Cardiac muscle cell (in vitro differentiated cells and primary cell): ENCODE results near the gene USP4. TPM values are rescaled to one million over a fixed set of nuclear protein-coding genes. Genes with fewer than 3 reads are reported as not detected.

Experiments
- DNase-seq, 2 donors: peaks; one replicate each; pipeline versions ENCODE4 v3.0.0 to v3.0.0-alpha.2; 2010 to 2017; ENCODE audit warnings: low read depth in 1 of 2, low spot score in 1 of 2
- H3K27ac ChIP-seq: fragments of 200-600 bp; sonication (generic); 2 replicates; pipeline ENCODE4 v1.5.1; 2016
- H3K27me3 ChIP-seq: fragments of 200-600 bp; sonication (generic); 2 replicates; pipeline ENCODE4 v1.6.0; 2016; ENCODE audit warnings: control low read depth
- H3K36me3 ChIP-seq: fragments of 200-600 bp; sonication (generic); 2 replicates; pipeline ENCODE4 v1.5.1; 2016; ENCODE audit warnings: control low read depth
- H3K4me1 ChIP-seq: fragments of 200-600 bp; sonication (generic); 2 replicates; pipeline ENCODE4 v1.8.1; 2017; ENCODE audit warnings: low read depth, mild to moderate bottlenecking, mixed run types
- H3K4me3 ChIP-seq: fragments of 200-600 bp; sonication (generic); 2 replicates; pipeline ENCODE4 v1.5.1; 2016; ENCODE audit warnings: mild to moderate bottlenecking
- H3K9me3 ChIP-seq: fragments of 200-600 bp; sonication (generic); 2 replicates; pipeline ENCODE4 v1.5.1; 2017; ENCODE audit warnings: low read depth, mild to moderate bottlenecking, control low read depth
- polyA plus RNA-seq: library from polyadenylated mRNA; unstranded; fragments of >200 nt; fragmentation: Nextera tagmentation; extraction: Ambion mirVana; gene quantifications from 2 replicates; pipeline ENCODE4 v1.2.1, GENCODE V29; 2016
- total RNA-seq: library from RNA; depleted of rRNA; stranded (reverse); fragments of >200 nt; gene quantifications from 2 replicates; pipeline ENCODE4 v1.2.3, GENCODE V29; 2016
- TF ChIP-seq, protein P1 (sequence below): IDR thresholded peaks from 2 replicates; pipeline ENCODE4 v1.5.1; 2012; ENCODE audit warnings: low read depth, mild to moderate bottlenecking, low read length

USP4 gene
- total and polyA plus RNA-seq, 2 experiments from 2014 or later, result 22.7 to 30.1 TPM

DNA sequence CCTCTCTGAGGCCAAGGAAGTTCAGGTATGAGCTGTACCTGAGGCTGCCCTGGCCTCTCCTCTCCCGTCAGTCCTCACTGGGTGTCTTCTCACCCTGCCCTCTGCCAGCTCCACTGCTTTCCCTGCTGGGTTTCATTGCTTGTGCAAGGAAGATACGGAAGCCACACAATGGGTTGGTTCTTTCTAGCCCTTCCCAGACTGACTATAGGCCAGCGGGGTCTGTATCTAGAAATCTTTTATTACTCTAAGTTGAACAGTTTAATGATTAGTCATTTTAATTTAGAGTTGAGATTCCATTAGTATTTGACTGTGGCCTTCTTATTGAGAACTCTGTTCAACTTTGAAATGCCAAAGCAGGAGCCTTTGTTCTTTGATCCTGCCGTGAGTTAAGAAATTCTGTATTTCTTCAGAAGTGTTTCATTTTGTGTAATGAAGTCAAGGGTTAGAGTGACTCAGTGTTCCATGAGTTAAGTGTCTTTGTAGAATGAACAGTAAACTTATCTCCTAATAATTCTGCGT, 79.0 kb downstream of the USP4 start:
- TF ChIP-seq, protein P1, sequence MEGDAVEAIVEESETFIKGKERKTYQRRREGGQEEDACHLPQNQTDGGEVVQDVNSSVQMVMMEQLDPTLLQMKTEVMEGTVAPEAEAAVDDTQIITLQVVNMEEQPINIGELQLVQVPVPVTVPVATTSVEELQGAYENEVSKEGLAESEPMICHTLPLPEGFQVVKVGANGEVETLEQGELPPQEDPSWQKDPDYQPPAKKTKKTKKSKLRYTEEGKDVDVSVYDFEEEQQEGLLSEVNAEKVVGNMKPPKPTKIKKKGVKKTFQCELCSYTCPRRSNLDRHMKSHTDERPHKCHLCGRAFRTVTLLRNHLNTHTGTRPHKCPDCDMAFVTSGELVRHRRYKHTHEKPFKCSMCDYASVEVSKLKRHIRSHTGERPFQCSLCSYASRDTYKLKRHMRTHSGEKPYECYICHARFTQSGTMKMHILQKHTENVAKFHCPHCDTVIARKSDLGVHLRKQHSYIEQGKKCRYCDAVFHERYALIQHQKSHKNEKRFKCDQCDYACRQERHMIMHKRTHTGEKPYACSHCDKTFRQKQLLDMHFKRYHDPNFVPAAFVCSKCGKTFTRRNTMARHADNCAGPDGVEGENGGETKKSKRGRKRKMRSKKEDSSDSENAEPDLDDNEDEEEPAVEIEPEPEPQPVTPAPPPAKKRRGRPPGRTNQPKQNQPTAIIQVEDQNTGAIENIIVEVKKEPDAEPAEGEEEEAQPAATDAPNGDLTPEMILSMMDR, result no peak
- Histone ChIP-seq H3K27me3 (no peaks in the 10 kb centered on the region), H3K9me3 (no peaks in the 10 kb centered on the region), H3K4me3 (no peak overlapping the region), H3K36me3 (no peaks in the 10 kb centered on the region), H3K4me1 (no peaks in the 10 kb centered on the region), H3K27ac (no peak overlapping the region)
- DNase-seq, result peak in 1 of 2 donors; percentile 34

DNA sequence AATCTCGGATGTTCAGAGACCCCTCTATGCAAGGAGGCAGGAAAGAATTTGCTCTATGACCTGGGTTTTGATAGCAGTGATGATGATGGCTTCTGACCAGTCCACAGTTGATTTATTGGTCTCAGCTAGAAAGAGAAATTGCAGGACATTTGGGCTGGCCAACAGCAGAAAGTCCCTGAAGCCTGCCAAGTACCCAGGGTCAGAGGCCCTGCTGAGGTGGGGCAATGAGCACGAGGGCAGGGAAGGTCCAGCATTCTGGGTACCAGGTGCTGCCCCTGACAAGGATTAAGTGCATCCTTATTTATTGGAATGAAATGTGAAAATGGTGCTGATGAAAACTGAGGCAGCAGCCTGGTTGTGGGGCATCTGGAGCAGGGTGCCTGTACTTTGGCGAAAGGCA, 82.7 kb downstream of the USP4 start:
- H3K27me3 ChIP-seq, result no peaks in the 10 kb centered on the region
- DNase-seq, result no peak
- no peaks in the 10 kb centered on the region for H3K9me3 ChIP-seq
- no peaks in the 10 kb centered on the region for H3K4me1 ChIP-seq
- TF ChIP-seq, protein P1, result no peak
- H3K36me3 ChIP-seq, result no peaks in the 10 kb centered on the region
- H3K4me3 ChIP-seq, result no peak overlapping the region
- H3K27ac ChIP-seq, result no peak overlapping the region

DNA sequence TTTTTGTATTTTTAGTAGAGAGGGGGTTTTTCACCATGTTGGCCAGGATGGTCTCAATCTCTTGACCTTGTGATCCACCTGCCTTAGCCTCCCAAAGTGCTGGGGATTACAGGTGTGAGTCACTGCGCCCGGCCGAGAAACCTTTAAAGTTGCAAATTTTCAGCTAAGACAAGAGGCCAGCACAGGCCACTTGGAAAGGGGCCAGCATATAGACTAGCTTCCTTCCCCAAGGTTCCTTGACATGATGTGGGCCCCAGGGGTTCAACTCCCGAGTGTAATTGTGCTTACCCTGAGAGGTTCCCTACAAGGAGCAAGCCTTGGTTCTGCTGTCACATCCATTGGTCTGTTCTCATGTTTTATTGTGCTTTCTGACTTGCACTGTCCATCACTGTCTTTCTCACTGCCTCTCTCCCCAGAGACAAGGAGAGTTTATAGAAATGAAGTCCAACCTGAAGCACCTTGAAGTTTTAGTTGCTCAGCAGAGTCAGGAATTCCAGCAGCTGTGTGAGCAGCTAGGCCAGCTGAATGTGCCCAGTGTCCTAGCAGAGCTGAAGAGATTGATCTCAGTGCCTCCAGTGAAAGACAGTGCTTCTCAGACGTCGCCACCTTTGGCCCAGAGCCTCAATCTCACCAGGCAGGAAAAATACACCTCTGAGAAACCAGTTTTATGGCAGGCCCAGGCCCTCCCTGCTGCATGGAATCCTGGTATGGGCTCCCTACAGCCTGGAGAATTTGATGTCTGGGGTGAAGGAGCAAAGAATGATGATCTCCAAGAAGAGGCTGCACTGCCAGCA, 83.9 kb downstream of the USP4 start:
- no peaks in the 10 kb centered on the region for H3K9me3 ChIP-seq
- no peak for DNase-seq
- H3K4me1 ChIP-seq, result no peaks in the 10 kb centered on the region
- H3K4me3 ChIP-seq, result no peak overlapping the region
- H3K27ac ChIP-seq, result no peak overlapping the region
- no peaks in the 10 kb centered on the region for H3K27me3 ChIP-seq
- TF ChIP-seq, protein P1, result no peak
- H3K36me3 ChIP-seq, result no peaks in the 10 kb centered on the region

DNA sequence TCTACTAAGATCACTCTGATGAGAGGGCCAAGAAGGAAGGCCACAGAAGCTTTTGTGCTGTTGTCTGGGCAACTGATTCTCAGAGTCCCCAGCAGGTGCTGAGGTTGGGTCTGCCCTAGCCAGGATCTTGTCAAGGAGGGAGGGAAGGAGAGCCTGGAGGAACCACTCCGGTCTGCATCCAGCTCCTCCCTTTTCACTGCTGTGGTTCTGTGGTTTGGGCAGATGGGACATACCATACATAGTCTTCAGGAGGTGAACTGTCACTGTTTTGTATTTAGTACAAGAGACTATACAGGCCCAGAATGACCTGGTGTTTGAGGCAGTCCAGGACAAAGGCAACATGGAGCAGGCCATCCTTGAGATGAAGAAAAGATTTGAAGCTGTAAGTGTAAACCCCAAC, 84.7 kb downstream of the USP4 start:
- TF ChIP-seq, protein P1, result no peak
- peak in 1 of 2 donors; percentile 15 for DNase-seq

DNA sequence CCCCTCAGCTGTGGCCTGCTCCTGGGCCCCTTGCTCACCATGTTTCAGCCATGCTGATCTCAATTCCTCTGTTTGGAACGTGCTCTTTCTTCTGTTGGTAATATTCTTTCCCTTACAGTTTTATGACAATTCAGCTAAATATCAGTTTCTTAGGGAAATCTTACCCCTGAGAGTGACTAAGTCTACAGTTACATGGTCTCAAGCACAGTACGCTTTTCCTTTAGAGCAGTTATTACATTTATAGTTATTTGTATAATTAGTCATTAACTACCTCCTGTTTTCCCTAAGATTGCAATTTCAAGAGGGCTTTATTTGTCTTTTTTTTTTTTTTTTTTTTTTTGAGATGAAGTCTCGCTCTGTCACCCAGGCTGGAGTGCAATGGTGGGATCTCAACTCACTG, 86.3 kb downstream of the USP4 start:
- TF ChIP-seq, protein P1, result no peak
- Histone ChIP-seq H3K4me1 (no peaks in the 10 kb centered on the region), H3K36me3 (no peaks in the 10 kb centered on the region), H3K4me3 (no peak overlapping the region), H3K27ac (no peak overlapping the region), H3K27me3 (no peaks in the 10 kb centered on the region), H3K9me3 (no peaks in the 10 kb centered on the region)
- no peak for DNase-seq

More for the DNA sequence above, 84.7 kb downstream of the USP4 start:
- Histone ChIP-seq H3K4me1 (no peaks in the 10 kb centered on the region), H3K36me3 (no peaks in the 10 kb centered on the region), H3K9me3 (no peaks in the 10 kb centered on the region), H3K27me3 (no peaks in the 10 kb centered on the region), H3K27ac (no peak overlapping the region), H3K4me3 (no peak overlapping the region)
